Fibroblast of lung (primary cell): Measurements from ENCODE around the gene ARHGAP18. TPM values are rescaled to one million over a fixed set of nuclear protein-coding genes. Genes with fewer than 3 reads are reported as not detected.
"Not testable (repeated sequence)": the region's sequence is repeated elsewhere in the genome, so short reads cannot be mapped to it uniquely, and the experiment has no call there.

ENCODE experiments used
- DNase-seq, 2 donors: peaks; one replicate each; pipeline versions ENCODE4 v3.0.0 to v3.0.0-alpha.2; 2010; ENCODE audit warnings: low read depth in 2 of 2
- H2AFZ ChIP-seq: 2 replicates; pipeline ENCODE4 v1.5.1; 2012; ENCODE audit warnings: low read length, control low read depth, inconsistent platforms
- H3K27ac ChIP-seq: 2 replicates; pipeline ENCODE4 v1.5.1; 2011; ENCODE audit warnings: low read length, control low read depth; ENCODE audit not compliant: insufficient read depth
- H3K27me3 ChIP-seq: 2 replicates; pipeline ENCODE4 v1.5.1; 2011; ENCODE audit warnings: mild to moderate bottlenecking, low read length; ENCODE audit not compliant: control insufficient read depth, insufficient read depth
- H3K36me3 ChIP-seq: 2 replicates; pipeline ENCODE4 v1.5.1; 2011; ENCODE audit warnings: low read length; ENCODE audit not compliant: control insufficient read depth, insufficient read depth
- H3K4me1 ChIP-seq: 2 replicates; pipeline ENCODE4 v1.5.1; 2011; ENCODE audit warnings: low read length; ENCODE audit not compliant: control insufficient read depth, insufficient read depth; ENCODE audit errors: extremely low read depth
- H3K4me2 ChIP-seq: 2 replicates; pipeline ENCODE4 v1.5.1; 2011; ENCODE audit warnings: low read length, control low read depth; ENCODE audit not compliant: insufficient read depth; ENCODE audit errors: extremely low read depth
- H3K4me3 ChIP-seq, 4 experiments: fragments of 200-600 bp in 1 of 4; sonication (generic) in 1 of 4; replicated peaks in 1 of 4; 2 replicates each; pipeline ENCODE4 v1.5.1; 2011 to 2016; ENCODE audit warnings: low read length in 4 of 4, low read depth in 3 of 4, mild to moderate bottlenecking in 3 of 4, control low read depth in 2 of 4, inconsistent platforms in 1 of 4, mixed read lengths in 1 of 4; ENCODE audit not compliant: insufficient read depth in 1 of 4; ENCODE audit errors: control extremely low read depth in 1 of 4
- H3K79me2 ChIP-seq: 2 replicates; pipeline ENCODE4 v1.5.1; 2012; ENCODE audit warnings: mild to moderate bottlenecking, low read length, inconsistent platforms; ENCODE audit not compliant: control insufficient read depth, insufficient read depth
- H3K9ac ChIP-seq: 2 replicates; pipeline ENCODE4 v1.5.1; 2011; ENCODE audit warnings: mild to moderate bottlenecking, low read length, control low read depth; ENCODE audit not compliant: insufficient read depth
- H3K9me3 ChIP-seq: 2 replicates; pipeline ENCODE4 v1.5.1; 2012; ENCODE audit warnings: low read depth, low read length; ENCODE audit not compliant: control insufficient read depth, insufficient read depth
- H4K20me1 ChIP-seq: 2 replicates; pipeline ENCODE4 v1.5.1; 2011; ENCODE audit warnings: low read length; ENCODE audit not compliant: control insufficient read depth, insufficient read depth; ENCODE audit errors: extremely low read depth
- CTCF ChIP-seq, 2 donors: IDR thresholded peaks in 1 of 2; conservative IDR thresholded peaks in 1 of 2; 1 replicate in 1 of 2; 2 replicates in 1 of 2; pipeline ENCODE4 v1.5.1; 2011 to 2012; ENCODE audit warnings: low read length in 2 of 2, control low read depth in 1 of 2, inconsistent platforms in 1 of 2, low read depth in 1 of 2, mild to moderate bottlenecking in 1 of 2
- EZH2 ChIP-seq: IDR thresholded peaks from 2 replicates; pipeline ENCODE4 v1.5.1; 2012; ENCODE audit warnings: low read length, control low read depth, mild to moderate bottlenecking; ENCODE audit errors: missing control alignments
- polyA plus RNA-seq, 2 donors: library from polyadenylated mRNA; depleted of rRNA in 1 of 2; stranded (reverse) in 1 of 2; unstranded in 1 of 2; fragments of >200 nt; gene quantifications; 2 replicates each; pipeline ENCODE4 v1.2.1, GENCODE V29; 2011 to 2012; ENCODE audit warnings: missing spikeins in 1 of 2
- total RNA-seq: library from RNA; depleted of rRNA; stranded (reverse); fragments of >200 nt; gene quantifications from 2 replicates; pipeline ENCODE4 v1.2.1, GENCODE V29; 2014

Gene ARHGAP18
- total and polyA plus RNA-seq, 2 donors (not counting 1 experiment from before 2014, with no cell fraction given), result 18.6 to 38.3 TPM

DNA sequence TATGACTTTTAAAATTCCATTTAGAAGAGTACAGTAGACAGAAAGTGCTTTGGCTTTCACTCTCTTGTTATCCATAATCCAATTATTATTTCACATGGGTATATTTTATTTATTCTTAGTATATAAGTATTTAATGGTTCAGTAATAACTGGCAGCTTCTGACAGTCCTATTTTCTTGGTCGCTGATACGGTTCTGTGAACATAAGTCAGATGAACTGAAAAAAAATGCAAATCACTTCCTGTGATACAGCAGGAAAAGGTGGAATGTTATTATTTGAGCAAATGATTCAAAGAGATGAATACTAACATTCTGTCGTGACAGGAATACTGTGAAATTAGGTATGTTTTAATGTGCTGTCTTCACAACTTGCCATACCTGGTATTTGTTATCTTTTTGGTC is 132.3 kb downstream of the ARHGAP18 start:
- Histone ChIP-seq H3K4me3 (no peak overlapping the region), H2AFZ (no peak overlapping the region), H3K79me2 (no peaks in the 10 kb centered on the region), H3K4me1 (no peaks in the 10 kb centered on the region), H3K4me2 (no peak overlapping the region), H4K20me1 (no peaks in the 10 kb centered on the region), H3K27me3 (no peaks in the 10 kb centered on the region), H3K36me3 (no peaks in the 10 kb centered on the region), H3K27ac (no peak overlapping the region), H3K9me3 (no peaks in the 10 kb centered on the region), H3K9ac (no peak overlapping the region)
- TF ChIP-seq CTCF (conservative IDR thresholded peaks at IDR 0.05 in 1 of 2, IDR thresholded peaks at IDR 0.05 in 1 of 2; ENCODE audit: low read depth in 1 of 2, low read length in 2 of 2) (no peak), EZH2 (no peak)
- DNase-seq, result peak in 1 of 2 donors; percentile 20

DNA sequence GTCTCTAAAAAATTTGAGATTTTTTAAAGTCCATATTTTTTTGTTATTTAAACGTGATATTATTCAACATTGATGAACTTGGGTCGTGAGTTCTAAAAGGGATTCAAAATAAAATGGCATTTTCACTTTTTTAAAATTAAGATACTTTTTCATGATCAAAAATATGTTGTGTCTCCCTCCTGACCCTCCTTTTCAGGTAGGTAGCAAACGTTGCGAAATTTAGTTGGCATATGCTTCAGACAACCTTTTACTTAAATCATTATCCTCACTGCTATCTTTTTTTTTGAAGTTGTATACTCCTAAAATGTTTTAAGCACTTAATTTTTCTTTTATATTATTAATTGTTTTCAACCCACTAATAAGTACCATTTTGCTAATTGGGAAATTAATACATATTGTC is 133.5 kb downstream of the ARHGAP18 start:
- Histone ChIP-seq H3K4me1 (no peaks in the 10 kb centered on the region), H3K4me2 (no peak overlapping the region), H4K20me1 (no peaks in the 10 kb centered on the region), H3K4me3 (no peak overlapping the region), H3K79me2 (no peaks in the 10 kb centered on the region), H3K27me3 (no peaks in the 10 kb centered on the region), H3K9ac (no peak overlapping the region), H3K9me3 (no peaks in the 10 kb centered on the region), H3K27ac (no peak overlapping the region), H2AFZ (no peak overlapping the region), H3K36me3 (no peaks in the 10 kb centered on the region)
- TF ChIP-seq CTCF (conservative IDR thresholded peaks at IDR 0.05 in 1 of 2, IDR thresholded peaks at IDR 0.05 in 1 of 2; ENCODE audit: low read depth in 1 of 2, low read length in 2 of 2) (no peak), EZH2 (no peak)
- DNase-seq, result no peak

- H3K4me1 ChIP-seq, result no peaks in the 10 kb centered on the region
- peak overlapping the region; percentile 9 for H3K4me2 ChIP-seq
- no peak overlapping the region for H3K9ac ChIP-seq
- H3K79me2 ChIP-seq, result no peaks in the 10 kb centered on the region
- H3K4me3 ChIP-seq, result no peak overlapping the region
- no peaks in the 10 kb centered on the region for H3K36me3 ChIP-seq
- no peaks in the 10 kb centered on the region for H3K9me3 ChIP-seq
- H2AFZ ChIP-seq, result peak overlapping the region; percentile 60
- H3K27me3 ChIP-seq, result no peaks in the 10 kb centered on the region
- TF ChIP-seq CTCF (conservative IDR thresholded peaks at IDR 0.05 in 1 of 2, IDR thresholded peaks at IDR 0.05 in 1 of 2; ENCODE audit: low read depth in 1 of 2, low read length in 2 of 2), result peak; percentile 73 to 75
- no peak for TF ChIP-seq EZH2
- H3K27ac ChIP-seq, result peak overlapping the region; percentile 21
- peak; percentile 66 to 80 for DNase-seq
- H4K20me1 ChIP-seq, result no peaks in the 10 kb centered on the region
Measured at GRCh38 chr6:129575378-129576118, 134.4 kb downstream of the ARHGAP18 start.

GRCh38 chr6:129574605-129575004 is 135.4 kb downstream of the ARHGAP18 start:
- H3K79me2 ChIP-seq, result not testable (repeated sequence)

More at GRCh38 chr6:129574605-129575004, 135.4 kb downstream of the ARHGAP18 start:
- not testable (repeated sequence) for H3K9me3 ChIP-seq, H3K27ac ChIP-seq, H3K36me3 ChIP-seq, H3K4me3 ChIP-seq, H3K4me1 ChIP-seq, H2AFZ ChIP-seq, H3K4me2 ChIP-seq, DNase-seq, H4K20me1 ChIP-seq, H3K27me3 ChIP-seq, H3K9ac ChIP-seq
